GM21390 (cell line): ENCODE results near the gene UBA5.

Source experiments
- ATAC-seq: cut with Tn5 transposase; IDR thresholded peaks from one replicate; pipeline ENCODE4 v1.9.1; 2021; ENCODE audit not compliant: unreplicated experiment

Gene UBA5

DNA sequence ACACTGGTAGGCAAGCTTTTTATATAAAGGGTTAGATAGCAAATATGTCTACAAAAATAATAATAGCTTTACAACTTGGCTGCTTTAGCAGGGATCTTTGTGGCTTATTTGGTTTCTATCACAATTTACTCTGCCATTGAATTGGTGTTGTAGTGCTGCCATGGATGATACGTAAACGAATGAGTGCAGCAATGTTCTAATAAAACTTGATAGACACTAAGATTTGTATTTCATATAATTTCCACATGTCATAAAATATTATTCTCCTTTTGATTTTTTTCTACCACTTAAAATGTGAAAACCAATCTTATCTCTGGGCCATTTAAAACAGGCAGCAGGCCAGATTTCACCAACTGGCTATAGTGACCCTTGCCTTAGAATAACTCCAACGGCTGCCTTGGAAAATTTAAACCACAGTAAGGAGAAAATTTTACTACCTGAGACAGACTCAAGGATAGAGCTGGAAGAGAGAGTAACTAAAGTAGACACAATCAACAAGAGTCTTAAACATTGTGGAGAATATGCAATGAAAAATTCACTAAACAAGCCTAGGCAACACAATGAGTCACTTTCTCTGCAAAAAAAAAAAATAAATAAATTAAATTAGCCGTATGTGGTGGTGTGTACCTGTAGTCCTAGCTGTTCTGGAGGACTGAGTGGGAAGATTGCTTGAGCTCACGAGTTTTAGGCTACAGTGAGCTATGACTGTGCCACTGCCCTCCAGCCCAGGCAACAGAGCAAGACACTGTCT lies 54.0 kb downstream of the UBA5 start:
- ATAC-seq, result no peak

DNA sequence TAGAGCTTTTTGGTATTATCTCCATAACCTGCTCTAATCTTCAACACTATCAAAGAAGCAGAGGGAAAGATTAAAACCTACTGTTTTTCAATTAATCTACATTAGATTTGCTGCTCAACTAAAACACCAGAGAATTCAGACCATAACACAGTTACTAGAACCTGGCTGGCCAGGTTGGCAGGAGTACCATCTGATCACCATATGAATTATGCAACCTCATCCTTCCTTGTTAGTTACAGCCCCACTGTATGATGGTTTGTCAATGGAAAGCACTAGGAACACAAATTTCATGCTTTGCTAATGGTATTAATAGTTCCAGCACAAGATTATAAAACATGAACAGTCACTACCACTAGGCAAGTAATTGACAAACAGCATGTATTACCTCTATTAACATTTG lies 56.2 kb downstream of the UBA5 start:
- ATAC-seq, result no peak

DNA sequence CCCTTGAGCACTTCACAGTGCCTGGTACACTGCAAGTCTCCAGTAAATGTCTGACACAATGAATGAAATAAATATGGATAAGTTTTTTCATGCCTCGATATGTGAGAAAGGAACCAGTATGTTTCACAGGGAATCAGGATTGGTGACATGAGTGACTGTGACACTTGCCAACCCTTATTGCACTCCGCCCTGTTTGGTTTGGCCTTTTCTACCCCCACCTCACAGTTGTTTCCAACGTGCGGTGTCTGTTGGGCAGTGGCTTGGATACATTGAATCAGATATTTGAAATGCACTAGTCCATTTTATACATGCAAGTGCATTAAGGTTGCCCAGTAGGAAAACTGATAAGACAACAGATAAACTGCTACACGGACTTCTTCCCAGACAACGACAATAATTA lies 60.1 kb downstream of the UBA5 start:
- no peak for ATAC-seq

DNA sequence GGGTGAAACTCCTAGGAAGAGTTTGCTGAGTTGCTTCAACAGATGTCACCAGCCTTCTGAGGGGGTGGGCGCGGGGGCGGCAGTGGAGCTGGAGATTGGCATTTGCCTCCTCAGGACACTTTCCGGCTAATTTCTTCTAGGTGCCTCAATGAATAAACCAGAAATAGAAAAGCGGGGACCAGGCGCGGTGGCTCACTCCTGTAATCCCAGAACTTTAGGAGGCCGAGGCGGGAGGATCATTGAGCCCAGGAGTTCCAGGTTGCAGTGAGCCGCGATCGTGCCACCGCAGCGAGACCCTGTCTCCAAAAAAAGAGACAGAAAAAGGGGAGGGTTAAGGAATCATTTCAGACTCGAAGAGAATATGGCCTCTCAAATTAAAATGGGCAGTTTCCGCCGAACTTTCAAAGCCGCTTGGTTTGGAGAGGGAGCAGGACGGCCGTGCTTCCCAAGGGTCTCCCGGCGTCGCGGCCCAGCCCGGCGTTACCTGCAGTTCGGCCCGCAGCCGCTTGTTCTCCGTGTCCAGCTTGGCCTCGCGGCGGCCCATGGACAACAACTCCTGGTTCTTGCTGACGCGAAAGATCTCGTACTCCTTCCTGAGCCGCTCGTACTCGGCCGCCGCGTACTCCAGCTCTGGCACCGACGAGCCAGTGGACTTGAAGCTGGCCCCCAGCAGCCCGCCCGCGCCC lies 61.5 kb downstream of the UBA5 start:
- peak; percentile 23 for ATAC-seq

DNA sequence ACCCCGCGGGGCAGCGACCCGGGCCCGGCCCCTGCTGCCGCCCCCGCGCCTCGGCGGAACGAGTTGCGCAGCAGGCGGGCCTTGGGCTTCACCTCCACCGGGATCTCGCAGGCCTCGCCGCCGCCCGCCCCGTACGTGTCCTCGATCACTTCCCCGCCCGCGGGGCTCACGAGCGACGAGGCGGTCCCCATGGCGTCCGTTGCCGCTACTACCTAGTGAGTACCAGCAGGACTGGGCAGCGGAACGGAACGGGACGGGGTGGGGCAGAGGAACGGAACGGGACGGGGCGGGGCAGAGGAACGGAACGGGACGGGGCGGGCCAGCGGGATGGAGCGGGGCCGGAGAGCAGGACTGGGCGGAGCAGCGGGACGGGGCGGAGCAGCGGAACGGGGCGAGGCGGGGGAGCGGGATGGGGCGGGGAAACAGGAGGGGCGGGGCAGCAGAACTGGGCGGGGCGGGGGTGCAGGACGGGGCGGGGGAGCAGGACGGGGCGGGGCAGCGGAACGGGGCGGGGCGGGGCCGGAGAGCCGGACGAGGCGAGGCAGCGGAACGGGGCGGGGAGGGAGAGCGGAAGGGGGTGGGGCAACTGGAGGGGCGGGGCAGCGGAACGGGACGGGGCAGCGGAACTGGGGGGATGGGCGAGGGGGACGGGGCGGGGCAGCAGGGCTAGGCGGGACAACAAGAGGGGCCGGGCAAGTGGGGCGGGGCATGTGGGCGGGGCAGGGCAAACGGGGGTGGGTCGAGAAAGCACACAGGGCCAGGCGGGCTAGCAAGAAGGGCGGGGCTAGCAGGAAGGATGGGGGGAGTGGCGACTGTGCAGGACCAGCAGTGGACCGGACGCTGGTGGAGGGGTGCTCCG lies 62.3 kb downstream of the UBA5 start, which contains the start of gene NPHP3:
Gene NPHP3, minus strand, starts transcription at position 245 of the 859 bp plus-strand sequence. Its CDS starts 54 bp downstream, at position 191.
- ATAC-seq, result peak; percentile 77

DNA sequence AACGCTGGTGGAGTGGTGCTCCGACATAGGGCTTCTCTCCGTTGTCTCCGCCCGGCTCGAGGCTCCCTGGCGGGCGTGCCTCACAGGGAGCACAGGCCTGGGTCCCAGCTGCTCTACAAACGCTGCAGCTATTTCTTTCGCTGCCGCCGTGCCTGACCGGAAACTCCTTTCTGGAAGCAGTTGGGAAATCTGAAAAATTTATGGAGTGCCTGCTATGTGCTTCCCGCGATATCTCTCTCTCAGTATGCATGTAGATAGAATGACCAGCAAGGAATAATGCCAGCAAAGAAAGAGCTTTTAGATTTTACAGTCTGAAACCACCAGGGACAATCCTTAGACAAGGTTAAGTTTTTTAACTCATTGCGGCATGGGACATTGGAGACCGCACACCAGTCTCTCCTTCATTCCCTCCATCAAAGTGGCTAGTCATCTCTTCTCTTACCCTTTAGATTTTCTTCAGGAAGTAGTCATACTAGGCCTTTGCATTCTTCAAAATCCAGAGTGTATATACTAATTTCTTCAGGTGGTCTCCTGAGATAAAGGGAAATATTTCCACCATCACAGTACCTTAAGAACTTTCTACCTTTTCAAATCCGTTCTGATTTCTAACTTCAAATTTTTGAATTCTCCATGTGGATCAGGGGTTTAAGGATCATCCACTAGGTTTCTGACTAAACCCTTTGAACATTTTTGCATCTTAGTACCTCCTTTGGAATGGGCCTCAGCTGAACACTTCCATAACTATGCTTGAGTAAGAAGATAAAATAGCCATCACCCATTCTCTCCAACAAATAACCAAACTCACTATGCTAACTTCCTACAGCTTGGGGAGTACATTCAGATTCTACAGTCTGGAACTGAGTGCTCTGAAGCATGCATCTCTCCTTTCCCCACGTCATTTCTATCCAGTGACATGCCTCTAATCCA lies 63.2 kb downstream of the UBA5 start:
- peak; percentile 2 for ATAC-seq

DNA sequence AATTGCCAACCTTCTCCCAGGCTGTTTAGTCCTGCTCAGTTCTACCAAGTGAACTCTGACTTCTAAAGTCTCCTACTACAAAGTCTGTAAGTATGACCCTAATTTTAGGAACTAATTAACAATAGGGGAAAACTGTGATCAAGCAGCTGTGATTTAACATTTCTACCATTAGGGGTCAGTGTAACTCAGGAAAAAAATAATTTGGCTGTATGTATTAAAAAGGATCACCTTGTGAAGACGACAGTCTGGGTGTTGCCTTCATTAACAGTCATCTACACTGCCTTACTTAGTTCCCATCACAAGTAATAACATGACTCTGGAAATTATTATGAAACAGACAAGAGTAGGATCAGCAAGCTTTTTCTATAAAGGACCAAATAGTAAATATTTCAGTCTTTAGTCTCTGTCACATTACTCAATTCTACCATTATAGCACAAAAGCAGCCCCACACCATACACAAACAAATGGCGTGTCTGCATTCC lies 66.3 kb downstream of the UBA5 start:
- no peak for ATAC-seq
